HG02642 (cell line): ENCODE data around the gene AHRR.
"Not testable (repeated sequence)": the region's sequence is repeated elsewhere in the genome, so short reads cannot be mapped to it uniquely, and the experiment has no call there.

ENCODE experiments used
- ATAC-seq: cut with Tn5 transposase; IDR thresholded peaks from one replicate; pipeline ENCODE4 v1.9.1; 2021; ENCODE audit warnings: mild to moderate bottlenecking; ENCODE audit not compliant: unreplicated experiment, poor library complexity

Gene AHRR

DNA sequence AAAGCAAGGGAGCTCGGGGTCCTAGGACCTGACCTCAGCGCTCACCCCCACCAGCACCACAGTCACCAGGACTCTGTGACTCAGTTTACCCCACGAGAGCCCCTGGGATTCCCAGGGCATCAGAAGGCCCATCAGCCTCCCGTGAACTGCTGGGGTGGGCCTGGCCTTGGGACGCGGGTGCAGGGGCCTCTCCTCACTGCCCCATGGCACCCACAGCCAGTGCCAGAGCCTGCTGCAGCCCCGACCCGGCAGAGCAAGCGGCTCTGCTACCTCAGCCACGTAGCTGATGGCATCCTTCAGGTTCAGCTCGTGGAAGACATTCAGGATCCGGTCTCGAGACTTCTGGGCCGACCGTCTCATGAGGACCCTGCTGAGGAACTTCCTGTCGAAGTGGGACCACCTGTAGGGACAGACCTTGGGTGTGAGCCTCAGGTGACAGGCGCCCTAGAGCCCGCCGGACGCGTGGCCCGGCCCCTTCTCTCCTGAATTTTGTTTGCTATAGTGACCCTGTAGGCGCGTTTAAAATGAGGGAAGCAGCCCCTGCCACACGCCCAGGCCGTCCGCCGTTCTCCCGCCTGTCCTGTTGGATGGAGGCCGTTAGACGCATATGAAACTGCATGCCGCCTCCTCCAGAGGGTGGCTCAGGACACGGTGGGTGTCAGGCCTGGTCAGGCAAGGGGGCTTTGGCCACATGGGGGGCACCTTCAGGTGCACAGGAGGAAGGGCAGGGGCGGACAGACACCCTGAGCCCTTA is 158.2 kb downstream of the AHRR start:
- no peak for ATAC-seq

DNA sequence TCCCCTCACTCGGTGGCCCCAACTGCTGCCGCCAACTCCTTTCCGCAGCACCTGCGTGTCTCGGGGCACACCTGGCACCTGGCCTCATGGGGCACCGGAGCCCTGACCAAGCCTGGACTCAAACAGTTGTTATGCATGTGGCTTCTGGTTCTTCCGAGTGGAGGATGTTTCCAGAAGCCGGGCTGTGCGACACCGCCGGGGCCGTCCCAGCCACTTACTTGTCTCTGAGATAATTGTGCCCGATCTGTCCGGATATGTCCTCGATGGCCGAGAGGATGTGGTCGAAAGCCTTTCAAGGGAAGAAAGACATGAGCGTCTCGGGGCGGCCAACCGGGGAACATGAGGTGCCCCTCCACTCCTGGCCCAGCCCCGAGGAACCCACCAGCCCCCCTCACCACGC is 159.8 kb downstream of the AHRR start:
- ATAC-seq = no peak

DNA sequence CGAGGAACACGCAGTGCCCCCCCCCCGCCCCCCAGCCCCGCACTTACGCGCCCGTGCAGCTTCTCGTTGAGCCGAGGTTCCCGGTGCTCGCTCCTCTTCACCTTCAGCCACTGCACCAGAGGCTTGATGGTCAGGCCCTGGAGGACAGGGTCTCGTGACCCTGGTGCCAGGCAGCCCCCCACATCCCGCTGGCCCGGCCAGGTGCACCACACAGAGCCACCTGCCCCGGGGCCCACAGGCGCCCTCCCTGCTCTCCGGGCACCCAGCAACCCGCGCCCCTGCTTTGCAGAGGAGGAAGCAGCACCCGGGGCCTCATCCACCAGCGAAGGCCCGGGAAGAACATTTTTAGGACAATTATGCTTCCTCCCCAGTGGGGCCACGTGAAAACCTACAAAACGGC is 160.5 kb downstream of the AHRR start:
- no peak for ATAC-seq

DNA sequence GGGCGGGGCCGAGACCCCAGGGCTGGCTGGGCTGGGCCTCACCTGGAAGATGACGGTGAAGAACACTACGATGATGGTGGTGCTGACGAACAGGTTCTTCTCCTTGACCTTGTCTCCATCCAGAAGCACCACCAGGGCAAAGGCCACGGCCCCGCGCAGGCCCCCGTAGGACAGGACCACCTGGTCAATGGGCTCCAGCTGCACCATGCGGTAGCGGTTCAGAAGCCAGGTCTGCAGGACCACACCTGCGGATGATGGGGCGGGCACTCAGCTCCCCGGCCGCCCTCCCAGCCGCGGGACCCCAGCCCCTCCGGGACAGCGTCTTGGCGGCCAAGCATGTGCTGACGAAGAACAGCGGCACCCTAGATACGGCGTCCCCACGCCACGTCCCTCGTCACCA is 161.0 kb downstream of the AHRR start:
- no peak for ATAC-seq

DNA sequence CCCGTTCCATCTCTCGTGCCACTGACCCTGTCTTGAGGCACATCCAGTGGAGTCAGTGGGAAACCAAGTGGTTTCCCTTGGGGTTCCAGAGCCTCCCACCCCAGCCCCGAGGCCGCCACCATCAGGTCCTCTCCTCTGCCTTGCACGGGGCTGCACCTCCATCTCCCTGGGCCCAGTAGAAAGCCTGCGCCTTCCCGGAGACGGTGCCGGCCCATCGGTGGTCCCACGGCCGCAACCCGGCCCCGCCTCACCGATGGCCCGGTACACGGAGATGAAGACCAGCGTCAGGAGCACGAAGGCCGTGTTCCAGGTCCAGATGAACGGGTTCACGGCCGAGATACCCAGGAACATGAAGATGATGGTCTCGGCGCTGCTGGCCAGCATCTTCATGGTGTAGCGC is 161.5 kb downstream of the AHRR start:
- ATAC-seq = no peak

DNA sequence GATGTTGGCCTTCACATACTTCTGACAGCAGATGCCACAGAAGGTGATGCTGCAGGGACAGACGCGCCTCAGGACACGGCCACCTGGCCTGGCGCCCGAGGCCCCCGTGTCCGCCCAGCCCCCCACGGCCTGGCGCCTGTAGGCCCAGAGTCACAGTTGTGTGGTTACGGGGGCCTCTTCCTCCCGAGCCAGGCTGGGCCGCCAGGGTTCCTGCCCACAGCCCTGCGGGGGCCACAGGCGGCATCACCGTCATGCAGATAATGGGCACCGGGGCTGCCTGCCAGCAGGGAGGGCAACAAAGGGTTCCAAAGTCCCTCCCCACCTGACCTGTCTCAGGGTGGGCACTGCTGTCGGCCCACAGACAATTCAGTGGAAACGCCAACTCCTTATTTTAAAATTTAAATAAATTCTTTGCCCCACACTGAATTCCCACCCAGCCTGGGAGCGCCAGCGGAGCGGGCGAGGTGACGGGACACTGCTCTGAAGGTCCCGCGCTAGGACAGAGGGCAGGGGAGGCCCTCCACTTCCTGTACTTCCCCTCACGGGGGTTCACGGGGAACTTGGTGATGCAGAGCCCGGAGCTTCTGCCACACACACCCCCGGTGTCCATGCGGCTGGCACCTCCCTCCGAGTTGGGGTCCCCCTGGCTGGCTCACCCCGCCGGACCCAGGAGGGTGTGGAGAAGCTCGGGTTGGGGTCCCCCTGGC is 162.1 kb downstream of the AHRR start:
- no peak for ATAC-seq

DNA sequence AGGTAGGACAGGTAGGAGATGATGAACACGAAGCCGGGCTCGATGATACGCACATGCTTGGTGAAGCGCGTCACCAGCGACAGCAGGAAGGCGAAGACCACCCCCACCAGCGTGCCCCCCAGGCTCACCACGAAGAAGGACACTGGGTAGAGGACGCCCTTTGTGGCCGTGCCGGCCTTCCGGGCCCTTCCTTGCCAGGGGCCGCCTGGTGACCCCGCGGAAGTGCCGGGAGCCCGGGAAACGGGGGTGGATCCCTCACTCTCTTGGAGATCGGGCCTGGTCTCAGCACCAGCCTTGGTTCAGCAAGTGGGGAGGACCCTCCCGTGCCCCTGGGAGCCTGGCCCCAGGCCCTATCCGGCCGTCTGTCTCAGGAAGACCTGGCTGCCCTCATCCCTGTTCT is 163.0 kb downstream of the AHRR start:
- ATAC-seq = no peak

DNA sequence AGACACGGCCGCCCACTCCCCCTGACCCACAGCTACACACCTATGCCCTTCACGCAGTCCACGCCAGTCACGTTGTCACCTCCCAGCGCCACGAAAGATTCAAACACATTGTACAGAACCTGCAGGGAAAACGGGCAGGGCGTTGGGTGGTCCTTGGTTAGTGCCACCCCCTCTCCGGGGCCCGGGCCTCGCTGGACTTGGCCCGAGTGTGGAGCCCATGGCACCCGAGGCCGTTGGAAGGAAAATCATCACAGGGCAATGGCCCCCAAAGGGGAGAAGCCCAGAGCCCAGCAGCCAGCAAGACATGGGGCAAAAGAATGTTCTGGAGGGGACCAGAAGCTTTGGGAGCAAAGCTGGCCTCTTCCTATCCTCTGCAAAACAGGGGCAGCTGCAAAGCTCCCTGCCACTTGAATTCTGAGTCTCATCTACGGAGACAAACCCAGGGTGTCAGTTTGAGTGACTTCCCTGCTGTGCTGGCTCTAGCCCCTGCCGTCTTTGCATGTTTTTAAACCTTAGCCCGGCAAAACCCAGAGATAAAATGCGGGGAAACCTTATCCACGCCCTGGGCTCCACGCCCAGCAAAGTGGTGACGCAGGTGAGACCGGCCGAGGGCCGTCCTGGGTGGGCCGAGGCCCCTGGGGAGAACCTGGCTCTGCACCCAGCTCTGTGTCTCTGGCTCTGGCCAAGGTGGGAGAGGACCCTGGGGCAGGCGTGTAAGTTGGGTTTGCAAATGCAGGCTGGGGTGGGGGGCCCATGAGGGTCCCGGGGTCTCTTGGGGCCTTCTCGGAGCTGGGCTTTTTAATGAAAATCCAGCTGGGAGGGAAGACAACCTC is 163.8 kb downstream of the AHRR start:
- no peak for ATAC-seq

DNA sequence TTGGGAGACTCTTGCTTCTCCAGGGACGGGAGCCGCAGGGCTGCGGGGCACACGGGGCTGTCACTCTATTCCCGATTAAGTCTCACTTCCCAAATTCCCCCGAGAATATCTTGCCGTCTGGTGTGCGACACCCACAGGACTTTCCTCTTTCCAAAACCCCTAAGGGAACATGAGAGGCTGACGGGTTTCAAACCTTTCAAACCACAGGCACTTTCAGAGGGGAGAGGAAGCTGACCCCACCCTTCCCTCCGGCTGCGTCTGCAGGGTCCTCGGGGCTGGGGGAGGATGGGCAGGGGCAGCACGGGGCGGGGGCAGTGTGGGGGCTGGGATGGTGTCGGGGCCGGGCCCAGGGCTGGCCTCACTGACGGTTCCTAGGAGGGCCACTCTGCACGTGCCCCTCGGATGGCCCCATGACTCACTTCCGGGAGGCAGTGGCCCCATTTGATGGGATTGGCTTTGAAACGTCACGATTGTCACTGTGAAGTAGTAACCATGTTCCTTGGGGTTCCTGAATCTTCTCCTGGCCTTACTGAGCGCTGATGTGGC is 164.5 kb downstream of the AHRR start:
- ATAC-seq = no peak

DNA sequence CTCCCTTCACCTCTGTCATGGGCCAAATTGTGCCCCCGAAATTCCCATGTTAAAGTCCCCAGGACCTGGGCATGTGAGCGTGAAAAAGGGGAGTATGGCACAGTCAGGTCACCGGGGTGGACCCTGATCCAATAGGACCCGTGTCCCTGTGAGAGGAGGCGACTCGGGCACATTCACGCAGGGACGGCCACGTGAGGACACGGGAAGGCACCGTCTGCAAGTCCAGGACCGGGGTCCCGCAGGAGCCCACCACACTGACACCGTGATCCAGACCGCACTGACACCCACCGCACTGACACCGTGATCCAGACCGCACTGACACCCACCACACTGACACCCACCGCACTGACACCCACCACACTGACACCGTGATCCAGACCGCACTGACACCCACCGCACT is 165.1 kb downstream of the AHRR start:
- ATAC-seq = not testable (repeated sequence)
